Gastrocnemius medialis (tissue), 4 donors: ENCODE results near the gene PLCH1. TPM values are rescaled to one million over a fixed set of nuclear protein-coding genes. Genes with fewer than 3 reads are reported as not detected.

ENCODE experiments used
- ATAC-seq, 2 donors: fragments of 150-250 bp; one replicate each; pipeline ENCODE4 v1.9.1; 2016
- DNase-seq, 2 donors: peaks; one replicate each; pipeline ENCODE4 v3.0.0-alpha.2; 2019
- H3K27ac ChIP-seq, 4 donors: fragments of 200-600 bp; sonication (generic); 1 replicate in 1 of 4; 2 replicates in 3 of 4; pipeline ENCODE4 v1.5.1; 2016 to 2018; ENCODE audit warnings: mild to moderate bottlenecking in 2 of 4, moderate library complexity in 1 of 4
- H3K27me3 ChIP-seq, 3 donors: fragments of 200-600 bp; sonication (generic) in 2 of 3; 1 replicate in 1 of 3; 2 replicates in 2 of 3; pipeline versions ENCODE4 v1.5.1 to v1.6.0; 2016 to 2019; ENCODE audit warnings: mild to moderate bottlenecking in 1 of 3, moderate library complexity in 1 of 3
- H3K36me3 ChIP-seq, 2 donors: fragments of 200-600 bp; sonication (generic) in 1 of 2; one replicate each; pipeline ENCODE4 v1.5.1; 2017 to 2018
- H3K4me1 ChIP-seq, 2 donors: fragments of 200-600 bp; sonication (generic) in 1 of 2; one replicate each; pipeline ENCODE4 v1.5.1; 2016 to 2017; ENCODE audit warnings: mild to moderate bottlenecking in 2 of 2
- H3K4me3 ChIP-seq, 4 donors: fragments of 200-600 bp; sonication (generic) in 3 of 4; 1 replicate in 1 of 4; 2 replicates in 3 of 4; pipeline ENCODE4 v1.5.1; 2016 to 2019; ENCODE audit warnings: mild to moderate bottlenecking in 2 of 4
- H3K9me3 ChIP-seq, 3 donors: fragments of 200-600 bp; sonication (generic) in 2 of 3; 1 replicate in 1 of 3; 2 replicates in 2 of 3; pipeline ENCODE4 v1.5.1; 2016 to 2019
- POLR2A ChIP-seq, 2 donors: fragments of 450-650 bp; IDR thresholded peaks; one replicate each; pipeline ENCODE4 v1.6.1; 2017; ENCODE audit warnings: antibody characterized with exemption in 2 of 2, mild to moderate bottlenecking in 2 of 2, moderate library complexity in 2 of 2
- in situ Hi-C, 4 donors: fragments of 200-750 bp; cut with MboI; loops; one replicate each; pipeline versions ENCODE4 v1.15.0 to v1.8.0; 2017; ENCODE audit warnings: low sequenced_read_pairs in 4 of 4
- intact Hi-C: fragments of 100-400 bp; cut with DNase I; formaldehyde crosslinking; loops from one replicate; pipeline ENCODE4 v1.15.1; 2023; ENCODE audit warnings: low total_unique reads
- total RNA-seq, 4 donors: library from RNA; depleted of rRNA; stranded (reverse); fragments of >200 nt; gene quantifications; one replicate each; pipeline versions ENCODE4 v1.1.0 to v1.2.3, GENCODE V29; 2016
- TF ChIP-seq, protein P1 (sequence below), 5 experiments: fragments of 450-650 bp in 3 of 5; fragments of 200-600 bp in 2 of 5; sonication (generic) in 2 of 5; IDR thresholded peaks in 4 of 5; conservative IDR thresholded peaks in 1 of 5; 1 replicate in 4 of 5; 2 replicates in 1 of 5; pipeline ENCODE4 v1.5.1; 2016 to 2019; ENCODE audit warnings: antibody characterized with exemption in 5 of 5, mild to moderate bottlenecking in 3 of 5, moderate library complexity in 3 of 5

PLCH1 gene
- total RNA-seq, 4 donors from 2014 or later: 0.07 to 0.33 (median 0.10) TPM; not detected in 1

DNA sequence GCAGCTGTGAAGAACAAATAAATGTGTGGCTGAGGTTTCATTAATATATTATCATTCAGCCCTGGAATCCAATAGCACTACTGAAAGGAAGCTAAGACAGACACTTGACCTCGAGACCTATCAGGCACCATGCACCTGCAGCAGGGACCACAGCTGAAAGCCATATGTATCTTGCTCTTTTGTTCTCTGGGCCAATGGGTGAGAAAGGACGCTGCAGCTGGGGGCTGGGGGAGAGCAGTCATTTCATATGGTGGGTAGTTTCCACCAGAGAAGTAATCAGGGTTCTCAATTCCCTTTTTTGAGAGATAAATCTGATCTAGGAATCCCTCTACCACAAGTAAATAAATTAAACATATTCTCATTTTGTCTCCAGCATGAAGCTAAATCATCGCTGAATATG, 225.8 kb downstream of the PLCH1 start:
- no peaks in the 10 kb centered on the region for H3K36me3 ChIP-seq
- ATAC-seq (no peak), DNase-seq (no peak)
- no peak overlapping the region for H3K27ac ChIP-seq
- no peaks in the 10 kb centered on the region for H3K9me3 ChIP-seq
- no peak overlapping the region for H3K4me3 ChIP-seq
- in situ Hi-C loops (no loop called here), intact Hi-C loops (no loop called here)
- TF ChIP-seq POLR2A (IDR thresholded peaks at IDR 0.05): no peak
- TF ChIP-seq, protein P1, sequence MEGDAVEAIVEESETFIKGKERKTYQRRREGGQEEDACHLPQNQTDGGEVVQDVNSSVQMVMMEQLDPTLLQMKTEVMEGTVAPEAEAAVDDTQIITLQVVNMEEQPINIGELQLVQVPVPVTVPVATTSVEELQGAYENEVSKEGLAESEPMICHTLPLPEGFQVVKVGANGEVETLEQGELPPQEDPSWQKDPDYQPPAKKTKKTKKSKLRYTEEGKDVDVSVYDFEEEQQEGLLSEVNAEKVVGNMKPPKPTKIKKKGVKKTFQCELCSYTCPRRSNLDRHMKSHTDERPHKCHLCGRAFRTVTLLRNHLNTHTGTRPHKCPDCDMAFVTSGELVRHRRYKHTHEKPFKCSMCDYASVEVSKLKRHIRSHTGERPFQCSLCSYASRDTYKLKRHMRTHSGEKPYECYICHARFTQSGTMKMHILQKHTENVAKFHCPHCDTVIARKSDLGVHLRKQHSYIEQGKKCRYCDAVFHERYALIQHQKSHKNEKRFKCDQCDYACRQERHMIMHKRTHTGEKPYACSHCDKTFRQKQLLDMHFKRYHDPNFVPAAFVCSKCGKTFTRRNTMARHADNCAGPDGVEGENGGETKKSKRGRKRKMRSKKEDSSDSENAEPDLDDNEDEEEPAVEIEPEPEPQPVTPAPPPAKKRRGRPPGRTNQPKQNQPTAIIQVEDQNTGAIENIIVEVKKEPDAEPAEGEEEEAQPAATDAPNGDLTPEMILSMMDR (IDR thresholded peaks at IDR 0.05 in 4 of 5, conservative IDR thresholded peaks at IDR 0.05 in 1 of 5): no peak
- H3K27me3 ChIP-seq: no peaks in the 10 kb centered on the region
- H3K4me1 ChIP-seq: no peaks in the 10 kb centered on the region

DNA sequence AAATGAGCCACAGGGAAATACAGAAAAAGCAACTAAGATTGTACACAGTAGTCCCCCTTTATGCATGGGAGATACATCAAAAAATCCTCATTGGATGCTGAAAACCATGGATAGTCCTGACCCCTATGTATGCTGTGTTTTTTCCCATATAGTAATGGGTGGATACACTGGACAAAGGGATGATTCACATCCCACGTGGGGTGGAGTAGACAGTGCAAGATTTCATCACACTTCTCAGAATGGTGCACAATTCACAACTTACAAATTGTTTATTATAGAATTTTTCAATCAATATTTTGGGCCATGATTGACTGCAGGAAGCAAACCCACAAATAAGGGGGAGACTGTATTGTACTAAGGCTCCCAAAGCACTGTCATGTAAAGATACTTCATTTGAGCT, 227.0 kb downstream of the PLCH1 start:
- intact Hi-C loops (no loop called here), in situ Hi-C loops (no loop called here)
- Histone ChIP-seq H3K9me3 (no peaks in the 10 kb centered on the region), H3K27ac (no peak overlapping the region), H3K27me3 (no peaks in the 10 kb centered on the region), H3K4me1 (no peaks in the 10 kb centered on the region), H3K4me3 (no peak overlapping the region), H3K36me3 (no peaks in the 10 kb centered on the region)
- DNase-seq (no peak), ATAC-seq (no peak)
- TF ChIP-seq, protein P1 (IDR thresholded peaks at IDR 0.05 in 4 of 5, conservative IDR thresholded peaks at IDR 0.05 in 1 of 5): no peak
- TF ChIP-seq POLR2A (IDR thresholded peaks at IDR 0.05): no peak

DNA sequence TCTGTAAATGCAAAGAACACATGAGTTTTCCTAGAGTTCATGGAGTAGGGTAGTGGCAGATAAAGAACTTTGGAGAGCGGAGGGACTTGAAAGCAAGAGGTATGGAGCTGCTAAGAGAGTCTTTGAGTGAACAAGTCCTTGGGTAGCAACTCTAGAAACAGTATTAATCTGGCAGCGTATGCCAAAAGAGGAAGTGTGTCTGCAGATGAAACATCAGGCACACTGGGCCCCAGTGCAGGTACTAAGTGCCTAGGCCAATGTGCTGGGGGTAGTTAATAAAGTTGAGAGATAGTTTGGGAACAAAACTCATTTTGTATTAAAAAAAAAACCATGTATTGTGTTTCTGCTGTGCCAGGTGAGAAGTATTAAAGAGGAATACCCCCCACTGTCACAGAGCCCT, 228.4 kb downstream of the PLCH1 start:
- ATAC-seq (no peak), DNase-seq (no peak)
- in situ Hi-C loops (no loop called here), intact Hi-C loops (no loop called here)
- TF ChIP-seq POLR2A (IDR thresholded peaks at IDR 0.05): no peak
- TF ChIP-seq, protein P1 (IDR thresholded peaks at IDR 0.05 in 4 of 5, conservative IDR thresholded peaks at IDR 0.05 in 1 of 5): no peak
- Histone ChIP-seq H3K27ac (no peak overlapping the region), H3K4me3 (no peak overlapping the region), H3K4me1 (no peaks in the 10 kb centered on the region), H3K36me3 (no peaks in the 10 kb centered on the region), H3K9me3 (no peaks in the 10 kb centered on the region), H3K27me3 (no peaks in the 10 kb centered on the region)

DNA sequence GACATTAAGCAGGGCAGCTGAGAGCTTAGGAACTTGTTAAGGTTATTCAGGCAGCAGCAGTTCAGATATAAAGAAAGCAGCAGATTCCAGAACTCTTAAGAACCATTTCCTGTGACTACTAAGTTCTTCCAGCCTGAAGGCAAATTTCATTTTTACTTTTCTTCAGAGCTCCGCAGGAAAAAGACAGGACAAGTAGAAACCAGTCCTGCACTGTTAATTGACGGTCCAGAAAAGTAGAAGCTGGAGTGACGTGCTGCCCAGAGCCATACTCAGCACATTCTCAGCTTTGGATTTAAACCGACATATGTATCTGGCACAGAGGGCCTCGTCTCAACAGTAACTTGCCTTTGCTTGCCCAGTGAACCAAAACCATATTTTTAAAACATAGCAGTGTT, 232.0 kb downstream of the PLCH1 start:
- H3K27ac ChIP-seq: no peak overlapping the region
- H3K4me3 ChIP-seq: no peak overlapping the region
- no peaks in the 10 kb centered on the region for H3K36me3 ChIP-seq
- TF ChIP-seq, protein P1 (IDR thresholded peaks at IDR 0.05 in 4 of 5, conservative IDR thresholded peaks at IDR 0.05 in 1 of 5): no peak
- TF ChIP-seq POLR2A (IDR thresholded peaks at IDR 0.05): no peak
- ATAC-seq (no peak), DNase-seq (no peak)
- intact Hi-C loops: no loop called here
- in situ Hi-C loops: no loop called here
- no peaks in the 10 kb centered on the region for H3K27me3 ChIP-seq
- H3K9me3 ChIP-seq: no peaks in the 10 kb centered on the region
- H3K4me1 ChIP-seq: no peaks in the 10 kb centered on the region

DNA sequence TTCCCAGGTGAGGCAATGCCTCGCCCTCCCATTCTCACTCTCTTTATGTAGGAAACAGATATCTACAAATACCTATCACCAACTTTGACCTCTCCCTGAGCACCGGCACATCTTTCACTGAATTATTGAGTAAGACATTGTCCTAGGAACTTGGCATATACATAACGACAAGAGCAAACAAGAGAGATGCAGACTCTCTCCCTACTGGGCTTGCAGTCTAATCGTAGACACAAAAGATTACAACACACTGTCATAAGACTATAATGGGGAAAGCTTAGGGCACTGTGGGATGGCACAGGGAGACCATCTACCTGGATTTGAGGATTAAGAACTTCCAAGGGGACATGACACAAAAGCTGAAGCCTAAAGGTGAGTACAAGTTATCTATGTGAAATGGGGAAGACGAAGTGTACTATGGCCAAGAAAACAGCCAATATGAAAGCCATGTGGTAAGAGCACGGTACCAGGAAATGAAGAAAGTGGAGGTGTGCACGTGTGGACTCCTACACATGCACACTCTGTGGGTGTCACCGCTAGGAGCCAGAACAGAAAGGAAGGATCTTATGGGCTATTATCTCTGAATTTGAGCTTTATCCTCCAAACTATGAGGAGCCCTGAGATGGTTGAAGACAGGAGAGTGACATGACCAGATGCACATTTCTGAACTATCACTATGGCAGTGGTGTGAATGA, 232.6 kb downstream of the PLCH1 start:
- Histone ChIP-seq H3K9me3 (no peaks in the 10 kb centered on the region), H3K27me3 (no peaks in the 10 kb centered on the region), H3K27ac (no peak overlapping the region), H3K4me1 (no peaks in the 10 kb centered on the region), H3K4me3 (no peak overlapping the region), H3K36me3 (no peaks in the 10 kb centered on the region)
- intact Hi-C loops (no loop called here), in situ Hi-C loops (no loop called here)
- TF ChIP-seq, protein P1 (IDR thresholded peaks at IDR 0.05 in 4 of 5, conservative IDR thresholded peaks at IDR 0.05 in 1 of 5): no peak
- no peak for TF ChIP-seq POLR2A (IDR thresholded peaks at IDR 0.05)
- no peak for DNase-seq
- no peak for ATAC-seq
